ENCODE measurements around the gene HDGF. TPM values are rescaled to one million over a fixed set of nuclear protein-coding genes. Genes with fewer than 3 reads are reported as not detected.

HDGF gene
- total and polyA plus RNA-seq, 9 of the 15 experiments (the other 6 are each of a cell fraction or from before 2014, with no cell fraction given): 38.8 to 601 (median 400) TPM

DNA sequence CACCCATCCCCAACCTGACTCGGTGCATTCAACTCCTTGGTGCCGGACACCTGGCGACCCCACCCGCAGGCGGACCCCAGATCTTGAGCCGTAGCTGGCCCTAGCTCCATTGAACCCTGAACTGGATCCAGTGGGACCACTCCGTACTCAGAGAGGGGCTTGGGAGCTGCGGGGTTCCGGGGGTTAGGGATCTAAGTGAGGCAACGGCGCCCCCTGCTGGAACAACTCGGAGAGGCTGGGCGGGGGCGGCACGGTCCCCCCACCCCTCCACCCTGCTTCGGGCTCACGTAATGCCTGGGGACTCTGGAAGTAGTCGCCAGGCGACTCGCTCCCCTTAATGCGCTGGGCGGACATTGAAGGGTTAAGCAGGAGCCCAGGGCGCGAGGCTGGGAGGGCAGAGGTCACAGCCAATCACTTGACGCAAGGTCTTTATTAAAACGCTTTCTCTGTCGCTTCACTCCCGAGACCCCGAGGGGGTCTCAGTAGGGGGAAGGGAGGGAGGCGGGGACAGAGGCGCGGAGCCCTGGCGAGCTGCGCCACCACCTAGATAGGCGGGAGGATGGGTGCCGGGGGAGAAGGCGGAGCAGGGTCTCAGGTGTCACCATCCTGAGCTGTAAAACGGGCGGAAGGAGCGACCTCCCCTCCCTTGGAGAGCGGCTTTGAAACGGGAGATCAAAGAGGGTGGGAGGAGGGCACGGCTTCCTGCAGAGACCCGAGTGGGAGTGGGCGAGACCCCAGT lies 45.4 kb downstream of the HDGF start (continued):
- TF ChIP-seq, protein P1, sequence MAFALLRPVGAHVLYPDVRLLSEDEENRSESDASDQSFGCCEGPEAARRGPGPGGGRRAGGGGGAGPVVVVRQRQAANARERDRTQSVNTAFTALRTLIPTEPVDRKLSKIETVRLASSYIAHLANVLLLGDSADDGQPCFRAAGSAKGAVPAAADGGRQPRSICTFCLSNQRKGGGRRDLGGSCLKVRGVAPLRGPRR (CRISPR knock-in tag; IDR thresholded peaks at IDR 0.05): no peak
- TF ChIP-seq TRIM24 (IDR thresholded peaks at IDR 0.05) (no peak), KLF16 (IDR thresholded peaks at IDR 0.05) (peak; percentile 57), NCOA1 (IDR thresholded peaks at IDR 0.05; ENCODE audit: low read depth) (0 out of 2 replicates have a peak, but pooled peaks have one; percentile 11), ZNF140 (CRISPR knock-in tag; IDR thresholded peaks at IDR 0.05) (no peak), ZNF354B (CRISPR knock-in tag; IDR thresholded peaks at IDR 0.05) (no peak), RBM14 (IDR thresholded peaks at IDR 0.05; ENCODE audit: borderline replicate concordance, insufficient read depth, low read depth, low read length) (no peak), ERF (CRISPR knock-in tag; IDR thresholded peaks at IDR 0.05) (no peak), HSF4 (CRISPR knock-in tag; IDR thresholded peaks at IDR 0.05; ENCODE audit: borderline replicate concordance) (no peak), STAG1 (CRISPR knock-in tag; IDR thresholded peaks at IDR 0.05; ENCODE audit: borderline replicate concordance) (peak; percentile 38), CXXC5 (CRISPR knock-in tag; IDR thresholded peaks at IDR 0.05) (peak; percentile 40), L3MBTL2 (IDR thresholded peaks at IDR 0.05) (peak; percentile 44; the same call in 1 of the 2 replicates), FOS (IDR thresholded peaks at IDR 0.05; ENCODE audit: extremely low read depth, insufficient read length) (no peak), ZNF766 (CRISPR knock-in tag; conservative IDR thresholded peaks at IDR 0.05) (no peak), SIN3A (IDR thresholded peaks at IDR 0.05; ENCODE audit: borderline replicate concordance in 2 of 2, control insufficient read depth in 1 of 2, low read depth in 2 of 2, low read length in 2 of 2) (no peak), HLTF (IDR thresholded peaks at IDR 0.05) (0 out of 2 replicates have a peak, but pooled peaks have one; percentile 72), FOXP1 (CRISPR knock-in tag; IDR thresholded peaks at IDR 0.05) (no peak), TBP (optimal IDR thresholded peaks at IDR 0.05; ENCODE audit: low read depth, low read length) (peak; percentile 34), MIER1 (IDR thresholded peaks at IDR 0.05; ENCODE audit: low read depth) (no peak), SMARCA5 (IDR thresholded peaks at IDR 0.05) (no peak), SIN3B (IDR thresholded peaks at IDR 0.05; ENCODE audit: low read depth) (0 out of 2 replicates have a peak, but pooled peaks have one; percentile 31)
- TF ChIP-seq, protein P2, sequence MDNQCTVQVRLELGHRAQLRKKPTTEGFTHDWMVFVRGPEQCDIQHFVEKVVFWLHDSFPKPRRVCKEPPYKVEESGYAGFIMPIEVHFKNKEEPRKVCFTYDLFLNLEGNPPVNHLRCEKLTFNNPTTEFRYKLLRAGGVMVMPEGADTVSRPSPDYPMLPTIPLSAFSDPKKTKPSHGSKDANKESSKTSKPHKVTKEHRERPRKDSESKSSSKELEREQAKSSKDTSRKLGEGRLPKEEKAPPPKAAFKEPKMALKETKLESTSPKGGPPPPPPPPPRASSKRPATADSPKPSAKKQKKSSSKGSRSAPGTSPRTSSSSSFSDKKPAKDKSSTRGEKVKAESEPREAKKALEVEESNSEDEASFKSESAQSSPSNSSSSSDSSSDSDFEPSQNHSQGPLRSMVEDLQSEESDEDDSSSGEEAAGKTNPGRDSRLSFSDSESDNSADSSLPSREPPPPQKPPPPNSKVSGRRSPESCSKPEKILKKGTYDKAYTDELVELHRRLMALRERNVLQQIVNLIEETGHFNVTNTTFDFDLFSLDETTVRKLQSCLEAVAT (IDR thresholded peaks at IDR 0.05): no peak
- TF ChIP-seq, protein P3, sequence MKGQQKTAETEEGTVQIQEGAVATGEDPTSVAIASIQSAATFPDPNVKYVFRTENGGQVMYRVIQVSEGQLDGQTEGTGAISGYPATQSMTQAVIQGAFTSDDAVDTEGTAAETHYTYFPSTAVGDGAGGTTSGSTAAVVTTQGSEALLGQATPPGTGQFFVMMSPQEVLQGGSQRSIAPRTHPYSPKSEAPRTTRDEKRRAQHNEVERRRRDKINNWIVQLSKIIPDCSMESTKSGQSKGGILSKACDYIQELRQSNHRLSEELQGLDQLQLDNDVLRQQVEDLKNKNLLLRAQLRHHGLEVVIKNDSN (CRISPR knock-in tag; IDR thresholded peaks at IDR 0.05): no peak
- TF ChIP-seq, protein P4, sequence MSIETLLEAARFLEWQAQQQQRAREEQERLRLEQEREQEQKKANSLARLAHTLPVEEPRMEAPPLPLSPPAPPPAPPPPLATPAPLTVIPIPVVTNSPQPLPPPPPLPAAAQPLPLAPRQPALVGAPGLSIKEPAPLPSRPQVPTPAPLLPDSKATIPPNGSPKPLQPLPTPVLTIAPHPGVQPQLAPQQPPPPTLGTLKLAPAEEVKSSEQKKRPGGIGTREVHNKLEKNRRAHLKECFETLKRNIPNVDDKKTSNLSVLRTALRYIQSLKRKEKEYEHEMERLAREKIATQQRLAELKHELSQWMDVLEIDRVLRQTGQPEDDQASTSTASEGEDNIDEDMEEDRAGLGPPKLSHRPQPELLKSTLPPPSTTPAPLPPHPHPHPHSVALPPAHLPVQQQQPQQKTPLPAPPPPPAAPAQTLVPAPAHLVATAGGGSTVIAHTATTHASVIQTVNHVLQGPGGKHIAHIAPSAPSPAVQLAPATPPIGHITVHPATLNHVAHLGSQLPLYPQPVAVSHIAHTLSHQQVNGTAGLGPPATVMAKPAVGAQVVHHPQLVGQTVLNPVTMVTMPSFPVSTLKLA (conservative IDR thresholded peaks at IDR 0.05): no peak
- TF ChIP-seq, protein P5, sequence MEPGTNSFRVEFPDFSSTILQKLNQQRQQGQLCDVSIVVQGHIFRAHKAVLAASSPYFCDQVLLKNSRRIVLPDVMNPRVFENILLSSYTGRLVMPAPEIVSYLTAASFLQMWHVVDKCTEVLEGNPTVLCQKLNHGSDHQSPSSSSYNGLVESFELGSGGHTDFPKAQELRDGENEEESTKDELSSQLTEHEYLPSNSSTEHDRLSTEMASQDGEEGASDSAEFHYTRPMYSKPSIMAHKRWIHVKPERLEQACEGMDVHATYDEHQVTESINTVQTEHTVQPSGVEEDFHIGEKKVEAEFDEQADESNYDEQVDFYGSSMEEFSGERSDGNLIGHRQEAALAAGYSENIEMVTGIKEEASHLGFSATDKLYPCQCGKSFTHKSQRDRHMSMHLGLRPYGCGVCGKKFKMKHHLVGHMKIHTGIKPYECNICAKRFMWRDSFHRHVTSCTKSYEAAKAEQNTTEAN (CRISPR knock-in tag; IDR thresholded peaks at IDR 0.05): peak; percentile 57; the same call in 1 of the 2 replicates

All from K562 (cell line).